ENCODE data around the gene ABCA3. TPM values are rescaled to one million over a fixed set of nuclear protein-coding genes. Genes with fewer than 3 reads are reported as not detected.

Gene ABCA3
- total and polyA plus RNA-seq, 9 donors: 2.0 to 11.3 (median 6.9) TPM

- no peaks in the 10 kb centered on the region for H3K4me1 ChIP-seq (ENCODE audit: insufficient read depth)
- DNase-seq: no peak
- H3K36me3 ChIP-seq: no peaks in the 10 kb centered on the region
- H3K27ac ChIP-seq: no peak overlapping the region
- no peaks in the 10 kb centered on the region for H3K27me3 ChIP-seq
- no peaks in the 10 kb centered on the region for H3K9me3 ChIP-seq
- no peak overlapping the region for H3K4me3 ChIP-seq
- WGBS, 3 donors: 90 to 94% (median 92%) methylated on average over 4 of the region's 4 CpGs
- no peak for TF ChIP-seq POLR2A (IDR thresholded peaks at IDR 0.05)
- TF ChIP-seq EP300 (IDR thresholded peaks at IDR 0.05): no peak
- no peak for TF ChIP-seq CTCF (IDR thresholded peaks at IDR 0.05)
- intact Hi-C loops (cut with DNase I): no loop called here
These were observed 32.6 kb upstream of the ABCA3 start for GRCh38 chr16:2373176-2373575.

GRCh38 chr16:2372684-2373083, 32.2 kb upstream of the ABCA3 start:
- intact Hi-C loops (cut with DNase I): no loop called here
- WGBS, 3 donors: 37 to 49% (median 44%) methylated on average over 4 of the region's 4 CpGs
- H3K27ac ChIP-seq: no peak overlapping the region
- no peaks in the 10 kb centered on the region for H3K4me1 ChIP-seq (ENCODE audit: insufficient read depth)
- no peak for DNase-seq
- no peak overlapping the region for H3K4me3 ChIP-seq
- no peak for TF ChIP-seq EP300 (IDR thresholded peaks at IDR 0.05)
- no peak for TF ChIP-seq POLR2A (IDR thresholded peaks at IDR 0.05)
- TF ChIP-seq CTCF (IDR thresholded peaks at IDR 0.05): no peak
- no peaks in the 10 kb centered on the region for H3K9me3 ChIP-seq
- no peaks in the 10 kb centered on the region for H3K27me3 ChIP-seq
- H3K36me3 ChIP-seq: no peaks in the 10 kb centered on the region

GRCh38 chr16:2371421-2371820, 30.9 kb upstream of the ABCA3 start:
- Histone ChIP-seq H3K9me3 (no peaks in the 10 kb centered on the region), H3K4me3 (no peak overlapping the region), H3K27me3 (no peaks in the 10 kb centered on the region), H3K4me1 (ENCODE audit: insufficient read depth) (peaks cover 2% of the 10 kb centered on the region), H3K36me3 (no peaks in the 10 kb centered on the region), H3K27ac (no peak overlapping the region)
- no peak for TF ChIP-seq EP300 (IDR thresholded peaks at IDR 0.05)
- no peak for TF ChIP-seq CTCF (IDR thresholded peaks at IDR 0.05)
- TF ChIP-seq POLR2A (IDR thresholded peaks at IDR 0.05): no peak
- WGBS, 3 donors: 8 to 26% (median 11%) methylated on average over 2 of the region's 2 CpGs
- no peak for DNase-seq
- intact Hi-C loops (cut with DNase I): no loop called here

- Histone ChIP-seq H3K27me3 (no peaks in the 10 kb centered on the region), H3K9me3 (no peaks in the 10 kb centered on the region), H3K4me3 (no peak overlapping the region), H3K4me1 (ENCODE audit: insufficient read depth) (peaks cover 2% of the 10 kb centered on the region), H3K27ac (no peak overlapping the region), H3K36me3 (no peaks in the 10 kb centered on the region)
- TF ChIP-seq CTCF (IDR thresholded peaks at IDR 0.05) (no peak), EP300 (IDR thresholded peaks at IDR 0.05) (no peak), POLR2A (IDR thresholded peaks at IDR 0.05) (no peak)
- intact Hi-C loops (cut with DNase I): no loop called here
- no peak for DNase-seq
These were observed 30.2 kb upstream of the ABCA3 start for GRCh38 chr16:2370721-2371120.
